Thyroid gland (tissue), 4 donors: ENCODE measurements around the gene HDGFL2. TPM values are rescaled to one million over a fixed set of nuclear protein-coding genes. Genes with fewer than 3 reads are reported as not detected.

Experiments
- DNase-seq, 2 donors: peaks; one replicate each; pipeline ENCODE4 v3.0.0-alpha.2; 2019
- H3K27ac ChIP-seq, 3 donors: fragments of 200-600 bp; sonication (generic); 1 replicate in 2 of 3; 2 replicates in 1 of 3; pipeline ENCODE4 v1.5.1; 2016 to 2019; ENCODE audit warnings: mild to moderate bottlenecking in 1 of 3, moderate library complexity in 1 of 3
- H3K27me3 ChIP-seq: fragments of 200-600 bp; sonication (generic); one replicate; pipeline ENCODE4 v1.5.1; 2019
- H3K36me3 ChIP-seq, 2 donors: fragments of 200-600 bp; sonication (generic); one replicate each; pipeline ENCODE4 v1.5.1; 2016 to 2019
- H3K4me1 ChIP-seq, 2 donors: fragments of 200-600 bp; sonication (generic); one replicate each; pipeline ENCODE4 v1.5.1; 2017 to 2019
- H3K4me3 ChIP-seq, 3 donors: fragments of 200-600 bp; sonication (generic); replicated peaks in 1 of 3; 1 replicate in 2 of 3; 2 replicates in 1 of 3; pipeline ENCODE4 v1.5.1; 2016; ENCODE audit warnings: mild to moderate bottlenecking in 1 of 3
- H3K9me3 ChIP-seq: fragments of 200-600 bp; sonication (generic); one replicate; pipeline ENCODE4 v1.5.1; 2017
- CTCF ChIP-seq, 6 experiments: fragments of 200-600 bp in 3 of 6; fragments of 450-650 bp in 3 of 6; sonication (generic) in 3 of 6; IDR thresholded peaks; one replicate each; pipeline ENCODE4 v1.5.1; 2016 to 2019; ENCODE audit warnings: antibody characterized with exemption in 6 of 6, mild to moderate bottlenecking in 2 of 6, inconsistent platforms in 1 of 6, moderate library complexity in 1 of 6
- POLR2A ChIP-seq, 2 donors: fragments of 450-650 bp; IDR thresholded peaks; one replicate each; pipeline ENCODE4 v1.6.1; 2017; ENCODE audit warnings: antibody characterized with exemption in 2 of 2, mild to moderate bottlenecking in 2 of 2, moderate library complexity in 1 of 2
- WGBS, 2 donors: methylation state at CpG; one replicate each; pipeline ENCODE4 v1.1.5; 2017; 5-methylcytosine and 5-hydroxymethylcytosine counted together
- intact Hi-C: fragments of 100-400 bp; cut with DNase I; formaldehyde crosslinking; loops from one replicate; pipeline ENCODE4 v1.15.1; 2023
- total RNA-seq, 4 donors: library from RNA; depleted of rRNA; stranded (reverse); fragments of >200 nt; gene quantifications; one replicate each; pipeline ENCODE4 v1.2.3, GENCODE V29; 2016

The HDGFL2 gene
- total RNA-seq, 4 donors from 2014 or later, result 26.5 to 42.3 (median 28.4) TPM

- no peaks in the 10 kb centered on the region for H3K9me3 ChIP-seq
- TF ChIP-seq CTCF (IDR thresholded peaks at IDR 0.05) (no peak), POLR2A (IDR thresholded peaks at IDR 0.05) (no peak)
- no peak overlapping the region for H3K4me3 ChIP-seq
- intact Hi-C loops, result no loop called here
- no peaks in the 10 kb centered on the region for H3K4me1 ChIP-seq
- no peak for DNase-seq
- H3K27ac ChIP-seq, result no peak overlapping the region
- H3K27me3 ChIP-seq, result no peaks in the 10 kb centered on the region
- WGBS, 2 donors, result 96% methylated on average over 61 of the region's 61 CpGs
- peaks cover 49 to 77% of the 10 kb centered on the region in 2 donors for H3K36me3 ChIP-seq
These were observed 22.0 kb downstream of the HDGFL2 start for GRCh38 chr19:4493929-4494690.

GRCh38 chr19:4494691-4495064 is 22.6 kb downstream of the HDGFL2 start:
- peaks cover 49 to 75% of the 10 kb centered on the region in 2 donors for H3K36me3 ChIP-seq

GRCh38 chr19:4495471-4495870 is 23.4 kb downstream of the HDGFL2 start:
- no peak overlapping the region for H3K27ac ChIP-seq
- intact Hi-C loops, result no loop called here
- no peaks in the 10 kb centered on the region for H3K27me3 ChIP-seq
- DNase-seq, result no peak
- no peaks in the 10 kb centered on the region for H3K9me3 ChIP-seq
- whole genome bisulfite sequencing, 2 donors, result 83 to 90% methylated on average over 11 to 12 of the region's 12 CpGs
- H3K4me3 ChIP-seq, result no peak overlapping the region
- TF ChIP-seq POLR2A (IDR thresholded peaks at IDR 0.05) (no peak), CTCF (IDR thresholded peaks at IDR 0.05) (no peak)
- peaks cover 50 to 71% of the 10 kb centered on the region in 2 donors for H3K36me3 ChIP-seq
- H3K4me1 ChIP-seq, result no peaks in the 10 kb centered on the region

More at GRCh38 chr19:4494691-4495064, 22.6 kb downstream of the HDGFL2 start:
- no peak overlapping the region for H3K27ac ChIP-seq
- 95 to 97% methylated on average over 8 of the region's 8 CpGs for WGBS, 2 donors
- H3K27me3 ChIP-seq, result no peaks in the 10 kb centered on the region
- no peak overlapping the region for H3K4me3 ChIP-seq
- DNase-seq, result no peak
- intact Hi-C loops, result no loop called here
- no peaks in the 10 kb centered on the region for H3K4me1 ChIP-seq
- TF ChIP-seq POLR2A (IDR thresholded peaks at IDR 0.05) (no peak), CTCF (IDR thresholded peaks at IDR 0.05) (no peak)
- H3K9me3 ChIP-seq, result no peaks in the 10 kb centered on the region

GRCh38 chr19:4496304-4496703 is 24.2 kb downstream of the HDGFL2 start:
- Histone ChIP-seq H3K27ac (no peak overlapping the region), H3K4me3 (no peak overlapping the region), H3K27me3 (no peaks in the 10 kb centered on the region), H3K36me3 (peaks cover 57 to 72% of the 10 kb centered on the region in 2 donors), H3K4me1 (no peaks in the 10 kb centered on the region), H3K9me3 (no peaks in the 10 kb centered on the region)
- TF ChIP-seq CTCF (IDR thresholded peaks at IDR 0.05) (no peak), POLR2A (IDR thresholded peaks at IDR 0.05) (no peak)
- DNase-seq, result no peak
- 88 to 95% methylated on average over 13 to 14 of the region's 18 CpGs for WGBS, 2 donors
- intact Hi-C loops, result no loop called here

GRCh38 chr19:4497770-4498389 is 25.8 kb downstream of the HDGFL2 start:
- 93 to 94% methylated on average over 14 to 24 of the region's 25 CpGs for WGBS, 2 donors
- Histone ChIP-seq H3K27me3 (no peaks in the 10 kb centered on the region), H3K27ac (no peak overlapping the region), H3K4me3 (no peak overlapping the region), H3K36me3 (peaks cover 58 to 75% of the 10 kb centered on the region in 2 donors), H3K4me1 (no peaks in the 10 kb centered on the region), H3K9me3 (no peaks in the 10 kb centered on the region)
- DNase-seq, result no peak
- TF ChIP-seq CTCF (IDR thresholded peaks at IDR 0.05), result no peak
- no peak for TF ChIP-seq POLR2A (IDR thresholded peaks at IDR 0.05)
- intact Hi-C loops, result no loop called here
